ENCODE measurements around the gene ZBTB7C.

- TF ChIP-seq YY1 (IDR thresholded peaks at IDR 0.05; ENCODE audit: insufficient read depth, insufficient read length) (no peak), SUZ12 (IDR thresholded peaks at IDR 0.05; ENCODE audit: extremely low read depth, insufficient read depth, insufficient read length) (no peak)
These were observed 375.2 kb downstream of the ZBTB7C start for GRCh38 chr18:48033790-48034650.

Data from NT2/D1 (cell line).